Forelimb muscle (tissue), 1 donor: Measurements from ENCODE around the gene PMEPA1. TPM values are rescaled to one million over a fixed set of nuclear protein-coding genes. Genes with fewer than 3 reads are reported as not detected.

Experiments used
- DNase-seq: peaks from one replicate; pipeline ENCODE4 v3.0.0-alpha.2; 2013; ENCODE audit warnings: low read depth
- polyA plus RNA-seq: library from polyadenylated mRNA; unstranded; fragments of 120-200 nt; gene quantifications from one replicate; pipeline ENCODE4 v1.2.1, GENCODE V29; 2013; ENCODE audit not compliant: insufficient read length

Gene PMEPA1
- polyA plus RNA-seq, 1 donor = 25.8 TPM

GRCh38 chr20:57678340-57678739, 31.5 kb downstream of the PMEPA1 start:
- DNase-seq = no peak

DNA sequence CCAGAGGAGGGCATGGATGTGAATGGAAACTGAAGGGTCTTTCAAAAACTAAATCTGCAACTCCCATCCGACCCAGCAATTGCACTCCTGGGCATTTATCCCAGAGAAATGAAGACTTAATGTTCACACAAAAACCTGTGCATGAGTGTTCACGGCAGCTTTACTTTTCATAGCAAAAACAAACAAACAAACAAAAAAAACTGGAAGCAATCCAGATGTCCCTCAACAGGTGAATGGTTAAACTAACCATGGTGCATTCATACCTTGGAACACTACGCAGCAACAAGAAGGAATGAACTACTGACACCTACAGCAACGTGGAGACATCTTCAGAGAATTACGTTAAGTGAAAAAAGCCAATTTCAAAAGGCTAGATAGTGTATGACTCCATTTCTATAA, 32.2 kb downstream of the PMEPA1 start:
- no peak for DNase-seq

DNA sequence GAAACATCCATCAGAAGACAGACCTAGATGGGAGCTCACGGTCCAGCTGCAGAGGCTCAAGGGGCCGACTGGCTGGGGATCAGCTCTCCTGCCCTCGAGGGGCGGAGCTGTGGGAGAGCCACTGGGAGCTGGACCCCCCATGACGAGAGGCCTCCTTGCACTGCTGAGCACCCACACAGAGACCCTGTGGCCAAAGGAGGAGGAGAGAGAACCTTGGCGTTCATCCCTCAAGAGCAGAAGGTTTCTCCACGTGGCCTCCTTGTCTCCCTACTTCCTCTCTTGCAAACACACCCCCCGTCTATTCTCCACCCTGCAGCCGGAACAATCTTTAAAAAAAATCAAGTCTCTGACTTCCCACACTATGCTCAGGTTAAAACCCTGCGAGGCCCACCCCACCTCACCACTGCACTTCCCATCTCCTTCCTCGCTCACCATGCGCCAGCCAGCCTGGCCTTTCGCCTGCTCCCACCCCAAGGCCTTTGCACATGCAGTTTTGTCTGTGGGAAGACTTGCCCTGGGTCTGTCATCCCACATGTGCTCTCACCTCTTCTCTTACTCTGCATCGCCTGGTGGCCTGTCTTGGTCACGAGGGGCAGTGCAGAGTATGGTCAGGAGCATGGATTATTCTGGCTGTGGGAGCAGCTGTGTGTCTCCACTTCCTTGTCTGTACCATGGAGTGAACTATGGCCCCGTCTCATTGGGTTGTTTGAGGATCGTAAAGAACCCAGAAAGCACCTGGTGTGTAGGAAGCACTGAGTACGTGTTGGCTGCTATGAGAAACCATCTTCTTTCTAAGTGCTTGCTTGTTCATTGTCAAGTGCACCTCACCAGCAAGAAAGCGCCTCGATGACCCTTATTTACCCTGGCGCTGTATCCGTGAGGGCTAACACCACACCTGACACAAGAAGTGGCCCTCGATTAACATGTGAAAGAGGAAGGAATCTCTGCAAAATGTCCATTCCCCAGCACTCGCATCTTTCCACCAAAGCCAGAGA, 32.9 kb downstream of the PMEPA1 start:
- no peak for DNase-seq

DNA sequence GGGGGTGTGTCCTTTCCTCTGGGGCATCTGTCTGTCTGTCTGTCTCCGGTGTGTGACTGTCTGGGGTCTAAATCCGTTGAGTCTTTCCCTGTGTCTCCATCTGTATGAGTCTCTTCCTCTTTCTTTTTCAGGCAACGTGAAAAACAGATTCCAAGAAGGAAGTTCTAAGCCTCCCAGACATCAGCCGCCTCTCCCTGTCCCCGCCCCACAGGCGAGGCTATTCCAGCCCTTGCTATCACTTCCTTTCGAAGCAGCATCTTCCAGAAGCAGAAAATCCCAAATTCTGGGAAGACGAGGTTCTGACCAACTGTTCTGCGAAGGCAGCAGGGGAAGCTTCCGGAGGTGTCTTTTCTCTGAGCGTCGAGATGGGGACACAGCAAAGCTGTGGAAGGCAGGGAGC, 34.0 kb downstream of the PMEPA1 start:
- no peak for DNase-seq

- no peak for DNase-seq
Measured at GRCh38 chr20:57672953-57673575, 36.8 kb downstream of the PMEPA1 start.

GRCh38 chr20:57672164-57672563, 37.7 kb downstream of the PMEPA1 start:
- no peak for DNase-seq

- DNase-seq = no peak
Measured at GRCh38 chr20:57671662-57672061, 38.2 kb downstream of the PMEPA1 start.

DNA sequence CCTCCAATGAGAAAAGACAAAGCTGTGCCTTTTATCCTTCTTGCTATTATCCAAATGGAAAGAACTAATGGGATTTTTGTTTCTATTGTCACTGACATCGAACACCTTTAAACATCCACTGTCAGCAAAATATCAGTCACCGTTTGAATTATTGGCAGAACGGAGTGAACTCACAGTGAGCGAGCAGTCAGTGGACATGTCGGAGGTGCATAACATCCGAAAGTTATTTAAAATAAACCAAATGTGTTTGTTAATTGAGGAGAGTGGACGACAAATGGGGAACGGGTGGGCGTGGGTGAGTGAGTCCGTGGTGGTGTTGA, 38.8 kb downstream of the PMEPA1 start:
- no peak for DNase-seq

DNA sequence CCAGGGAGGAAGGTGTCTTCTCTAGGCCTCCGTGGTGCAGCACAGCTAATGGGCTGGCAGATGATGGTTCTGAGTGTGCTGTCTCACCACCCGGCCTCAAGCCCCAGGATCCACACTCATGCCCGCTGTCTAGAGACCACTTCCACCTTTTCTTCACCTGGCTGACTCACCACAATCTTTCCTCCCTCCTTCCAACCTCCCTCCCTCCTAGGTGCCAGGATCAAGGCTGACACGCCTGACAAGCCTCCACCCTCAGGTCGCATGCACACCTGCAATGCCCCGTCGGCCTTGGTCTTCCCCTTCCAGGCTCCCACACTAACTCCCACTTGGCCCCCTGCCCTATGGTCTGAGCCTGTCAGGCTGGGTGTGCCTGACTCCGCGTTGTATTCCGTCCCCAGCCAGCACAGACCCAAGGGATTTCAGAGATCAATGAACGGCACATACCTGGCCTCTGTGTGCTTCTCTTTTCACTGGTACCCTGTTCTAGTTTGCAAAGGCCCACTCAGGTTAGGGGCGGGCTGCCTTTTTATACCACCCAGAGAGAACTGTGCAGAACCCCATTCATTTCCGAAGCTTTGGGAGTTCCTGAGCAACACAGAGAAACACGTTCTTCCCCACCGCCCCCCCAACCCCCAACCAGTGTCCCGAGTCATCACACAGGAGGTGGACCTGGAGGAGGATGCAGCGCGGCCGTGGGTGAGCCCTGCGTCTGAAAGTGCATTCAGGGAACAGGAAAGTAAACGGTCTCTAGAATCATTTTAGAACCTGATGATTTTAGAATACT, 39.3 kb downstream of the PMEPA1 start:
- DNase-seq = no peak

- no peak for DNase-seq
Measured at GRCh38 chr20:57669632-57670031, 40.2 kb downstream of the PMEPA1 start.

DNA sequence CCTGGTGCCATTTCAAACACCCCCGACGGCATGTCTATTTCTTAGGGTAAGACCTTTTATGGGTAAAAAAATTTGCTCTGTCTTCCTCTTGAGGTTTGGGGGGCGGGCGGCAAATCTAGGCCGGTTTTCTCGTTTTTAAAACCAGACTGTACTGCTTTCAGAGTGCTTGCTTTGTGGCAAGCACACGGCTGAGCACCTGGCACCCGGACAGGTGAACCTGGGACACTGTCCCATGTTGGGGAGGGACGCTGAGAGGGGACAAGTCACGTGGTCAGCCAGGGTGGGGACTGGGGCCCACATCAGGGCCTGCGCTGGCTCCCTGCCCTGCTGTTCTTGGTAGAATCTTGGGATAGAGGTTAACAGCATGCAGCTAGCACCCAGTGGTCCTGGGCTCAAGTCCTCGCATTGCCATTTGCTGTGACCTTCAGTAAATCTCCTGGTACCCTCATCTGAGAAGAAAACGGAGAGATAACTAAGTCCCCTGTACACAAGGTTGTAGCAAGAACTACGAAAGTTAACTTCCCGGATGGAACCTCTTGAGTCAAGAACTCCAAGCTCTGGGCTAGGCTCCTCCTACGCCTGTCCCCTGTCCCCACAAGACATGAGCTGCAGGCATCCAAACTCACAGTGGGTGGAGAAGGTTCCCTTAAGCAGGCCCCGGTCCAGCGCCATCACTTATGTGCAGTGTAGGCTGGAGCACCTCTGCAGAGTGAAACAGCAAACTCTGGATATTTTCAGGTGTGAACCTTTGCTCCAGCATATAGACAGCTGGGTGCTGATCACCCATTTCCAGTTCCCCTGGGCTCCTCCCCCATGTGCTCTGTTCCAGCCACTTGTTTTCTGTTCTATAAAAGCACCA, 41.7 kb downstream of the PMEPA1 start:
- no peak for DNase-seq

DNA sequence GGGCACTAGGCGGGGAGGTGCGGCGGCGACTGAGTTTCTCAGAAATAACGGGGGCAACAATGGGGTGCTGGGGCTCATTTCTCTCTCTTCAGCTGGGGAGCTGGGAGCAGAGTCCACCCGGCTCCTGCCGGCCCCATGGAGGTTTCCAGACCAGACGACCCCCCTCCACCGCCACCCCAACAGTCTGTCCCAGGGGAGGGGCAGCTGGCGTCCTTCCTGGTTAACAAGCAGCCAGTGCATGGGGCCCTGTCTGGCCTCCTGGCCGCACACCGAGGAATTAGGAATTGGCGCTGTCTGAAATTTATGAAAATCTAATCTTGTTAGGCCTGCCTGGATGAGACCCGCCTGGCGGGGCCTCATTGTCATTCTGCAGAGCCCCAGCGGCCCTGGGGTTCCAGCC, 42.4 kb downstream of the PMEPA1 start:
- no peak for DNase-seq

- DNase-seq = no peak
Measured at GRCh38 chr20:57666834-57667157, 43.0 kb downstream of the PMEPA1 start.

GRCh38 chr20:57666106-57666833, 43.5 kb downstream of the PMEPA1 start:
- DNase-seq = no peak

- DNase-seq = no peak
Measured at GRCh38 chr20:57665589-57665971, 44.2 kb downstream of the PMEPA1 start.

DNA sequence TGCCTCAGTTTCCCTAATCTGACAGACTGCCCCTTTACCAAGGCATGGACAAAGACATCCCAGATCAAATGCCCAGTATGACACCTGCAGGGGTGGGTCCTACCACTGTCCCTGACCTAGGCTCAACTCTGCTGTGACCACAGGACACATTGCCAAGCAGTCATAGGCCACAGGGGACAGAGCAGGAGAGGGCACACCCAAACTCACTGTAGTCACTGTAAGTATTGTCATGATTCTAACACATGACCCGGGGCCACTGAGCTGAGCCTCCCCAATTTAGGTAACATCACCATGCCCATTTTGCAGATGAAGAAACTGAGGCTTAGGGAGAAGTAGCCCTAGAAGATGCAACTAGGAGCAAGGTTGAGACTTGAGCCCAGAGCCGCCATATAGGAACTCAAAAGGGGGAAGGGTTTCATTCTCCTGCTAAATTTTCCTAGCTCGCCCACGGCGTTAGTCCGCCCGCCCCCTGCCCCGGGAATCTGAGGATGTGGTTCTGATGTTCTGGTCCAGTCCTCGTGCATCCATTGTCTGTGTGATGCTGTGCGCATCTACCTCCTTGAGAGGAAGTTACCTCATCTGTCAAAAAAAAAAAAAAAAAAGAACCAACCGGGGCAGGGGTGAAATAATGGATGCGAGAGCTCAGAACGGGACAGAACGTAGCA, 44.8 kb downstream of the PMEPA1 start:
- DNase-seq = no peak

DNA sequence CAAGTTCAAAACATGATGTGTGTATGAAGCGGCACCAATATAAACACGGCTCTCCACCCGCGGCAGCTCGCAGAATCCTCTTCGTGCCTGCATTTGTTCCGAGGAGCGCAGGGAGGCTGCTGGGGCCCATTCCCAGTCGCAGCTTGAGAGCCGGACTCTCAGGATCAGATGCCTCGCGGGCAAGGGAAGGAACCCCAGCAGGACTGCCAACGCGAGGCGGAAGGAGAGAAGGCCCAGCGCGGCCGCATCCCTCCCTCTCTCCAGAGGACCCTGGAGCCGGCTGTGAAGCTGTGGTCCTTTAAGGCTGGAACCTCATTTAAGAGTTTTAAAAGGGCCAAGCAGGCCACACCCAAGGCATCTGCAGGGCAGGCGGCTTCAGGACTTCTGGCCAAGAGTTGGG, 45.3 kb downstream of the PMEPA1 start:
- DNase-seq = no peak

DNA sequence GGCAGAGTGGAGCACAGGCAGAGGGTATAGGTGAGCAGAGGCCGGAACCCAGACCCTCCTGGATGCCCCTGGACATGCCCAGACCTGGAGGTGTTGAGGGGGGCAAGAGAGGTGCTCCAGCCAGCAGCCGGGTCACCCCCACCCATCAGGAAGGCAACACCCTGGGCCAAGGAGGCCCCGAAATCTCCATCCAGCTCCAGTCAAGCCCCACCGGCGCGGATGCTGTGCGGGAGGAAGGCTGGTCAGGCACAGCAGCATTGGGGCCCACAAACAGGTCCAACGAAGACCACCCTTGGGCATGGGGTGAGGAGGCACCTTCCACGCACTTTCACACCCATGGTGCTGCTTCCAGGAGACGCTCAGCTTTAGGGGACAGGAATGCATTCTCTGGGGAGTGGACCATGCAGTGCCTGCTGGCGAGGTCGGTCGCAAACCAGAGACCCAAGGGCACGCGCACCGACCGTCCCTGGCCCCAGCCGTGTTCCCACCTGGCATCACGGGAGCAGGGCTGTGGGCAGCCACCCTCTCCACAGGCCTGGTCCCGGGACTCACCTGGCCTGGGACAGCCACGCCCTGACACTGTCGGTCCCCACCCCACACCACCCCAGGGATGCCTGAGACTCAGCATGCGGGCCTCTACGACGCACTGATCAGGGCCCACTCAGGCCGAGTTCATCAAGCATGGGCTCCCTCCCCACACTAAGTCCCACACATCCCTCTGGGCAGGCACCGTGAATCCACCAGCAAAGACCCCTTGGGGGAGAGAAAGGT, 45.9 kb downstream of the PMEPA1 start:
- DNase-seq = no peak

GRCh38 chr20:57663241-57663640, 46.6 kb downstream of the PMEPA1 start:
- no peak for DNase-seq
